ENCODE measurements around the gene SYTL3. TPM values are rescaled to one million over a fixed set of nuclear protein-coding genes. Genes with fewer than 3 reads are reported as not detected.
"Not testable (repeated sequence)": the region's sequence is repeated elsewhere in the genome, so short reads cannot be mapped to it uniquely, and the experiment has no call there.

Gene SYTL3
- total RNA-seq, 4 donors from 2014 or later: 3.0 to 16.7 (median 6.7) TPM

- in situ Hi-C loops (cut with MboI; ENCODE audit: low sequenced_read_pairs in 4 of 4): no loop called here
- DNase-seq: peak; percentile 76 to 91
- peak; percentile 82 for ATAC-seq
- H3K9me3 ChIP-seq: no peaks in the 10 kb centered on the region
- H3K4me1 ChIP-seq: peaks cover 21 to 33% of the 10 kb centered on the region in 2 donors
- H3K27me3 ChIP-seq: no peaks in the 10 kb centered on the region
- peaks cover 0 to 29% of the 10 kb centered on the region in 2 donors for H3K36me3 ChIP-seq
- intact Hi-C loops (cut with DNase I; ENCODE audit: low total_unique reads): loop anchor here (1.0 to 10.0 kb wide), 3 partner anchors 23 to 493 kb away; no protein-coding TSS in a partner anchor
- peak overlapping the region; percentile 71 to 86 (median 80) for H3K27ac ChIP-seq
- peak overlapping the region in 1 of 4 donors; percentile 8 for H3K4me3 ChIP-seq
- TF ChIP-seq POLR2A (IDR thresholded peaks at IDR 0.05) (peak in 1 of 2 donors; percentile 19), CTCF (IDR thresholded peaks at IDR 0.05 in 4 of 5, conservative IDR thresholded peaks at IDR 0.05 in 1 of 5) (peak in 1 of 5 experiments; percentile 3)
These were observed 17.9 kb upstream of the SYTL3 start for GRCh38 chr6:158631678-158632537.

- H3K27me3 ChIP-seq; H3K4me3 ChIP-seq; in situ Hi-C loops (cut with MboI; ENCODE audit: low sequenced_read_pairs in 4 of 4); H3K9me3 ChIP-seq; DNase-seq; ATAC-seq: not testable (repeated sequence)
- H3K36me3 ChIP-seq: peaks cover 0 to 32% of the 10 kb centered on the region in 2 donors
- peak overlapping the region; percentile 71 to 86 (median 80) for H3K27ac ChIP-seq
- intact Hi-C loops (cut with DNase I; ENCODE audit: low total_unique reads): loop anchor here (10.0 kb wide), 1 partner anchor 492 kb away; no protein-coding TSS in a partner anchor
- H3K4me1 ChIP-seq: peaks cover 21 to 37% of the 10 kb centered on the region in 2 donors
These were observed 17.2 kb upstream of the SYTL3 start for GRCh38 chr6:158632538-158633119.

GRCh38 chr6:158633127-158633526 is 16.7 kb upstream of the SYTL3 start:
- Histone ChIP-seq H3K4me1 (peaks cover 22 to 40% of the 10 kb centered on the region in 2 donors), H3K9me3 (no peaks in the 10 kb centered on the region), H3K27ac (peak overlapping the region in 2 of 4 donors; percentile 81 to 86), H3K36me3 (peaks cover 0 to 32% of the 10 kb centered on the region in 2 donors), H3K27me3 (no peaks in the 10 kb centered on the region), H3K4me3 (no peak overlapping the region)
- ATAC-seq (no peak), DNase-seq (no peak)
- intact Hi-C loops (cut with DNase I; ENCODE audit: low total_unique reads) (loop anchor here (10.0 kb wide), 1 partner anchor 492 kb away; no protein-coding TSS in a partner anchor), in situ Hi-C loops (cut with MboI; ENCODE audit: low sequenced_read_pairs in 4 of 4) (no loop called here)
- no peak for TF ChIP-seq POLR2A (IDR thresholded peaks at IDR 0.05)
- TF ChIP-seq CTCF (IDR thresholded peaks at IDR 0.05 in 4 of 5, conservative IDR thresholded peaks at IDR 0.05 in 1 of 5): no peak

- no peak for TF ChIP-seq CTCF (IDR thresholded peaks at IDR 0.05 in 4 of 5, conservative IDR thresholded peaks at IDR 0.05 in 1 of 5)
- TF ChIP-seq POLR2A (IDR thresholded peaks at IDR 0.05): no peak
- Histone ChIP-seq H3K9me3 (no peaks in the 10 kb centered on the region), H3K4me1 (peaks cover 36 to 40% of the 10 kb centered on the region in 2 donors), H3K27me3 (no peaks in the 10 kb centered on the region), H3K4me3 (no peak overlapping the region), H3K36me3 (peaks cover 0 to 32% of the 10 kb centered on the region in 2 donors), H3K27ac (peak overlapping the region in 1 of 4 donors; percentile 21)
- ATAC-seq (no peak), DNase-seq (no peak)
- in situ Hi-C loops (cut with MboI; ENCODE audit: low sequenced_read_pairs in 4 of 4) (no loop called here), intact Hi-C loops (cut with DNase I; ENCODE audit: low total_unique reads) (loop anchor here (10.0 kb wide), 1 partner anchor 490 kb away; no protein-coding TSS in a partner anchor)
These were observed 15.0 kb upstream of the SYTL3 start for GRCh38 chr6:158634695-158635426.

Measured in gastrocnemius medialis (tissue), 4 donors.